SU-DHL-6 (cell line): ENCODE results near the gene MDM2.
A peak's percentile ranks its signal among the peaks of the same experiment; 100 is the strongest.
"Not testable (repeated sequence)": the region's sequence is repeated elsewhere in the genome, so short reads cannot be mapped to it uniquely, and the experiment has no call there.

ENCODE experiments used
- H2AFZ ChIP-seq: fragments of 200-600 bp; sonication (generic); 2 replicates; pipeline ENCODE4 v1.6.1; 2014; ENCODE audit warnings: low read depth, mild to moderate bottlenecking, moderate library complexity, mixed read lengths, antibody characterized with exemption, low read length; ENCODE audit not compliant: severe bottlenecking
- H3F3A ChIP-seq: fragments of 200-600 bp; shearing (Covaris generic); 2 replicates; pipeline ENCODE4 v1.6.0; 2016; ENCODE audit warnings: antibody characterized with exemption, mild to moderate bottlenecking; ENCODE audit not compliant: insufficient read depth
- H3K27ac ChIP-seq: fragments of 200-600 bp; sonication (generic); 2 replicates; pipeline ENCODE4 v1.5.1; 2016; ENCODE audit warnings: low read depth, mild to moderate bottlenecking, low read length, moderate library complexity, mixed read lengths
- H3K27me3 ChIP-seq: fragments of 200-600 bp; sonication (generic), shearing (Covaris generic); 2 replicates; pipeline ENCODE4 v1.6.0; 2014; ENCODE audit warnings: mild to moderate bottlenecking, low read length
- H3K36me3 ChIP-seq: fragments of 200-600 bp; sonication (generic); 2 replicates; pipeline ENCODE4 v1.6.1; 2014; ENCODE audit warnings: mild to moderate bottlenecking, low read length, mixed read lengths
- H3K4me2 ChIP-seq: fragments of 300-600, 200-600 bp; shearing (Covaris generic), sonication (generic); 2 replicates; pipeline ENCODE4 v1.6.0; 2014; ENCODE audit warnings: low read length, low read depth, mild to moderate bottlenecking; ENCODE audit not compliant: poor library complexity, severe bottlenecking
- H3K4me3 ChIP-seq: fragments of 200-600 bp; sonication (generic); 2 replicates; pipeline ENCODE4 v1.5.1; 2014; ENCODE audit warnings: antibody characterized with exemption, low read length, mild to moderate bottlenecking, mixed read lengths; ENCODE audit not compliant: insufficient read depth, poor library complexity, severe bottlenecking
- H3K79me2 ChIP-seq: fragments of 200-600 bp; sonication (generic); 2 replicates; pipeline ENCODE4 v1.6.1; 2014; ENCODE audit warnings: mild to moderate bottlenecking, low read length, moderate library complexity; ENCODE audit not compliant: insufficient read depth
- H3K9ac ChIP-seq: fragments of 200-600 bp; sonication (generic); 2 replicates; pipeline ENCODE4 v1.7.0; 2014; ENCODE audit warnings: mild to moderate bottlenecking, low read length
- H3K9me2 ChIP-seq: fragments of 200-600 bp; sonication (generic); replicated peaks from 2 replicates; pipeline ENCODE4 v1.6.1; 2014; ENCODE audit warnings: low read length; ENCODE audit not compliant: insufficient read depth
- H3K9me3 ChIP-seq: fragments of 200-600 bp; sonication (generic); 2 replicates; pipeline ENCODE4 v1.6.1; 2014; ENCODE audit warnings: low read length, mixed read lengths; ENCODE audit not compliant: insufficient read depth
- H4K20me1 ChIP-seq: fragments of 200-600 bp; sonication (generic); 2 replicates; pipeline ENCODE4 v1.6.1; 2014; ENCODE audit warnings: low read depth, mild to moderate bottlenecking, antibody characterized with exemption, low read length, moderate library complexity, mixed read lengths
- CTCF ChIP-seq: fragments of 200-600 bp; sonication (generic); IDR thresholded peaks from one replicate; pipeline ENCODE4 v1.5.1; 2017; ENCODE audit warnings: antibody characterized with exemption, mild to moderate bottlenecking, low read length, moderate library complexity; ENCODE audit not compliant: insufficient read depth, poor library complexity, severe bottlenecking
- EZH2phosphoT487 ChIP-seq: fragments of 200-600 bp; sonication (generic), shearing (Covaris generic); conservative IDR thresholded peaks from 2 replicates; pipeline ENCODE4 v1.6.1; 2018; ENCODE audit warnings: mild to moderate bottlenecking, antibody characterized with exemption, low read length, moderate library complexity, mixed read lengths

The MDM2 gene

GRCh38 chr12:68804657-68805591 lies 3.1 kb upstream of the MDM2 start:
- Histone ChIP-seq H3K27me3 (no peaks in the 10 kb centered on the region), H3K4me2 (no peak overlapping the region), H3F3A (peaks cover 32% of the 10 kb centered on the region), H4K20me1 (0 out of 2 replicates have a peak, but pooled peaks cover 3% of the 10 kb centered on the region), H3K9ac (no peak overlapping the region), H3K27ac (peak overlapping the region; percentile 39), H3K4me3 (no peak overlapping the region), H2AFZ (no peak overlapping the region), H3K79me2 (peaks cover 19% of the 10 kb centered on the region), H3K36me3 (peaks cover 9% of the 10 kb centered on the region), H3K9me2 (no peaks in the 10 kb centered on the region), H3K9me3 (no peaks in the 10 kb centered on the region)
- TF ChIP-seq CTCF, result no peak
- no peak for TF ChIP-seq EZH2phosphoT487

- H3K27ac ChIP-seq, result peak overlapping the region; percentile 98; the same call in 1 of the 2 replicates
- no peaks in the 10 kb centered on the region for H3K9me2 ChIP-seq
- H4K20me1 ChIP-seq, result 0 out of 2 replicates have a peak, but pooled peaks cover 3% of the 10 kb centered on the region
- TF ChIP-seq EZH2phosphoT487 (no peak), CTCF (no peak)
- H3K4me2 ChIP-seq, result no peak overlapping the region
- no peak overlapping the region for H3K9ac ChIP-seq
- H3K27me3 ChIP-seq, result no peaks in the 10 kb centered on the region
- no peak overlapping the region for H2AFZ ChIP-seq
- peaks cover 32% of the 10 kb centered on the region for H3F3A ChIP-seq
- no peaks in the 10 kb centered on the region for H3K9me3 ChIP-seq
- peaks cover 9% of the 10 kb centered on the region for H3K36me3 ChIP-seq
- H3K79me2 ChIP-seq, result peaks cover 22% of the 10 kb centered on the region
- H3K4me3 ChIP-seq, result no peak overlapping the region
These were observed 2.3 kb upstream of the MDM2 start for GRCh38 chr12:68805592-68806120.

GRCh38 chr12:68806488-68807237 lies 1.3 kb upstream of the MDM2 start:
- peak overlapping the region; percentile 70 for H2AFZ ChIP-seq
- no peak for TF ChIP-seq EZH2phosphoT487
- TF ChIP-seq CTCF, result no peak
- H3K4me3 ChIP-seq, result peak overlapping the region; percentile 53
- H3K9me2 ChIP-seq, result no peaks in the 10 kb centered on the region
- H3K4me2 ChIP-seq, result peak overlapping the region; percentile 69
- H4K20me1 ChIP-seq, result 0 out of 2 replicates have a peak, but pooled peaks cover 3% of the 10 kb centered on the region
- H3K9ac ChIP-seq, result peak overlapping the region; percentile 100
- peak overlapping the region; percentile 98 for H3K27ac ChIP-seq
- H3K36me3 ChIP-seq, result peaks cover 13% of the 10 kb centered on the region
- peaks cover 31% of the 10 kb centered on the region for H3K79me2 ChIP-seq
- H3K27me3 ChIP-seq, result no peaks in the 10 kb centered on the region
- H3K9me3 ChIP-seq, result no peaks in the 10 kb centered on the region
- H3F3A ChIP-seq, result peaks cover 32% of the 10 kb centered on the region

GRCh38 chr12:68807274-68807575 lies 752 bp upstream of the MDM2 start:
- Histone ChIP-seq H3K27ac (peak overlapping the region; percentile 98), H2AFZ (peak overlapping the region; percentile 70), H3K4me2 (peak overlapping the region; percentile 69), H3K79me2 (peaks cover 36% of the 10 kb centered on the region), H3F3A (peaks cover 32% of the 10 kb centered on the region), H3K4me3 (peak overlapping the region; percentile 53), H3K36me3 (peaks cover 14% of the 10 kb centered on the region), H3K9ac (peak overlapping the region; percentile 100)
- H3K27me3 ChIP-seq, H3K9me2 ChIP-seq, H3K9me3 ChIP-seq, H4K20me1 ChIP-seq: not testable (repeated sequence)
